GM21619 (cell line): Measurements from ENCODE around the gene ATP9A.

Source experiments
- ATAC-seq: cut with Tn5 transposase; IDR thresholded peaks from one replicate; pipeline ENCODE4 v1.9.1; 2021; ENCODE audit not compliant: unreplicated experiment

Gene ATP9A

DNA sequence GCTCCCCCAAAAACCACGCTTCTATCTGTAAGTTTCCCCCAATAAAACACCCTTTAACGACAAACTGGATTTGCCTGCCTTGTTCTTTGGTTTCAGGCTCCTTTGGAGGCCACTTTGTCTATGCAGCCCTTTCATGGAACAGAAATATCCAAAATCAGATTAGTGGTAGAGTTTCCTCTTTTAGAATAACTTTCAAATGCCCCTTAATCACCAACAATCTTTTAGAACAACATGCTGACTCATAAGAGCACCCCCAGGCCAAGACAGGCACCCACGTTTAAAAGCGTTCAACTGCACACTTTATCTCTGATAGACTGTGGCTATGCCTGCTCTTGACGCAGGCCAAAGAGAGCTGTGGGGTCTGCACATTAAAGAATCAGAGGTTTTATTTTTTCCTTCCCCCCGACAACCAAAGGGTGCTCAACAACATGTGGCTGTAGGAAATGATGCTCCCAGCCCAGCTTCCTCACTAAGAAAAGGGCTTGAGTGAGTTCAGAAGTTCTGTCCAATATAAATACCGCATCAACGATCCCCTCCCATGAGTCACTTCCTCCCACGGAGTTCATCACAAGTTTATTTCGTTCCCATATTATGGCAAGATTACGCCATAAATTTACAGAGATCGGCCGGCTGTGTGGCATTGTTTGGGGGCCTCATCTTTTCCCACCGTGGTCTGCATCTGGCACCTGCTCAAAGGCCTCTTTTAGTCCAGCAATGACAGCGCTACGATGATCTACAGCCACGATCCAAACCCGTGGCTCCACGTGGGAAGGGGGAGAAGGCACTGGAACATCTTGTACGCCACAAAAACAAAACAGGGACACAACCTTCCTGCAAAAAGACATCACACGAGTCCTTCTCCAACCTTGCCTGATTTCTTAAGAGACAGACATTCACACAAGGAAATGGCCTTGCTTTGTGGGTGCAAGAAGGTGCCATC lies 136.9 kb downstream of the ATP9A start:
- no peak for ATAC-seq

DNA sequence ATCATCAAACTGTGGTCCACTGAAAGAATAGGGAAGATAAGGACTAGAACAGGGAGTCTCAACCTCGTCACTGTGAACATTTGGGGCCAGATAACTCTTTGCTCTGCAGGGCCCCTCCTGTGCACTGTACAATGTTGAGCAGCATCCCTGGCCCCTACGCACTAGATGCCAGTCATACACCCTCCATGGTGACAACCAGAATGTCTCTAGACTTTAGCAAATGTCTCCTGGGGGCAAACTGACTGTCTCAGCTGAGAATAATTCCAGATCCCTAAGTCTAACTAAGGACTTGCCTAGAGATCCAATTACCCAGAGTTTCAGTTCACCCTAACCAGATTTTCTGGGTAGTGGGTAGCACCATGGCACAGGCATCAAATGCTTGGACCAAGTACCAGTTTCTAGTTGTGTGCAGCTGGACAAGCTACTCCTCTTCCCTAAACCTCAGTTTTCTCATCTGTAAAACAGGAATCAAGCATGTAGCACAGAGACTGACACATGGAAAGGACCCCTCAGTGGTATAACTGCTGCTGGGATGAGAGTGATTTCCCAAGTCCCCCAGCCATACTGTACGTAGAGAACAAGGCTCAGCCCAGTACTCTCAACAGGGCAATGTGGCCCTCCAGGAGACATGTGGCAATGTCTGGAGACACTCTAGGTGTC lies 138.7 kb downstream of the ATP9A start:
- no peak for ATAC-seq

DNA sequence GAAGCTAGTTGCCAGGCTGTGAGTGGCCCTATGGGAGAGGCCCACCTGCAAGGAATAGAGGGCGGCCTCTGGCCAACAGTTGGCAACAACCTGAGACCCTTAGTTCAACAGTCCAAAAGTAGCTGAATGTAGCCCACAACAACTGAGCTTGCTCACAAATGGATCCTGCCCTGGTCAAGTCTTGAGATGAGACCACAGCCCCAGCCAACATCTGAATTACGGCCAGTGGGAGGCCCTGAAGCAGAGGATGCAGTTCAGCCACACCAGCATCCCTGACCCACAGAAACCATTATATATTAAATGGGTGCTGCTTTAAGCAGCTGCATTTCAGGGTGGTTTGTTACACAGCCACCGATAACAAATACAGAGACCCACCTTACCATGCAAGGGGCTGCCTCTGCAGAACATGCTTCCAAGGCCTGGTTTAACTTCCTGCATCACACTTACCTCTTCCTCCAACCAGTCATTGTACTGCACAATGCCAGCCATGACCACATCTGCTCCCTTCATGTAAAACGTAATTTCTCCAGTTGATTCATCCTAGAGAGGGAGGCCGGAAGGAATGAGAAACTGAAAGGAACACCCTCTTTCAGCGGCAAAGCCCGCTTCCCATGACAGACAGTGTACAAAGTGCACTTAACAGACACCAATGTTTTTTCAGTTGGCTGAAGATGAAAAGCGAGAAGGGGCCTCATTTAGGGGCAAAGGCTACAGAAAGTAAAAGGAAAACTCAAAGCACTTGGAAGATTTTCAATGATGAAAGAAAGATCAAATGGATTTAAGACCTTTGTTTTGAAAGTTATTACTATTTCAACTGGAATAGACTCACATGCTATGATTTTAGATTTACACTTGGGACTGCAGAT lies 139.4 kb downstream of the ATP9A start:
- ATAC-seq: no peak

DNA sequence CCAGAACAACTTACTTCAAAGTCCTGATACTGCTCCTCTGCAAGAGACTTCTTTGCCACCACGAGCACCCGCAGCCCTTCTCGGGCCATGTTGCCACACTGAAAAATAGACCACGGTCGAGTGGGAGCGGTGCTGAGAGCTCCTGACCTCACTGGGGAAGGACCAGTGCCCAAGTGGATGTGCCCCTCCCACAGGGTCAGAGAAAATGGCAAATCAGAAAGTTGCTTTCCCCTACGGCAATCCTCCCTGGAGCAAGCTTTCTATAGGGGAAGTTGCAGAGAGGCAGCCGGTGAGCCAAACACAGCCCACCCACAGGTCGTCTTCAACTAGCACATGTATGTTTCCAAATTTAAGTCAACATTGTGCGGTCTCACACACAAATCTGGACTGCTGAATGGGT lies 140.6 kb downstream of the ATP9A start:
- ATAC-seq: no peak

DNA sequence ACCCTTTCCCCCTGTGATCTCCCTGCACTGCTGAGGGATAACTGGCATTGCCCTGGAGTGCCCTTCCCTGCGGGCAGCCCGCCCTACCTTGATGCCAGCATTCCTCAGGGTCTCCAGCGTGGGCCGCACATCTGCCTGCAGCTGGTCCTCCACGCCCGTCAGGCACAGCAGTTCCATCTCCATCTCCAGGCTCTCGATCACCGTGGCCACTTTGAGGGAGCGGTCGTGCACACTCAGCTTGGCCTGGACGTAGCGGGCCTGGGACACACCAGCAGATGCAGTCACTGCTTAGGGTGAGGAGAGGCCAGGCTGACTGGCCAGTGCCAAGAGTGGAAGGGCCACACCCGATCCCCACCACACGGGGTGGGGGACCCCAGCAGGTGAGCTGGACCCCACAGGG lies 143.1 kb downstream of the ATP9A start:
- ATAC-seq: no peak

DNA sequence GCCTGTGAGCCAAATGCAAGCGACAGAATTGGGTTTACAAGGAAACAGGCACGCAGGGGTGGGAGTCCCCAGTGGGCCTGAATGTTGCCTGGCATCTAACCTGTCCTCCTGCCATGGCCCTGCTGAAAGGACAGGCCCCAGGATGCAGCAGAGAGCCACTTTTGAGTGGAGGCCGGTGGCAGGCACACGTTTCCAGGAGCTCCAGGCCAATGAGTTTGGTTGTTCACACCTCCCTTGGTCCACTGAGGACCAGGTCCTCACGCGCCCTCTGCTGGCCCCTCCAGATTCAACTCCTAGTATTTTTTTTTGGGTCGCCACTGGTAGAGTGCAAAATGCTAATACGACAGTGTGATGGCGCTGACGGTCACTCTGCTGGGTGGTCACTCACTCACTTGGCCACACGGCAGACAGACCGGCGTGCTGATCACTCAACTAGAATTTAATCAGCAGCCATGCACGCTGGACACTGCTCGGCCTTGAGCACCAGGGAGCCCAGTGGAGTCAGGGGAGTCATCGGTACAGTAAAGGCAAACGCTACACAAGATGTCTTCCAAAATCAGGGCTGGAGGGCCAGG lies 143.9 kb downstream of the ATP9A start:
- ATAC-seq: peak; percentile 61

DNA sequence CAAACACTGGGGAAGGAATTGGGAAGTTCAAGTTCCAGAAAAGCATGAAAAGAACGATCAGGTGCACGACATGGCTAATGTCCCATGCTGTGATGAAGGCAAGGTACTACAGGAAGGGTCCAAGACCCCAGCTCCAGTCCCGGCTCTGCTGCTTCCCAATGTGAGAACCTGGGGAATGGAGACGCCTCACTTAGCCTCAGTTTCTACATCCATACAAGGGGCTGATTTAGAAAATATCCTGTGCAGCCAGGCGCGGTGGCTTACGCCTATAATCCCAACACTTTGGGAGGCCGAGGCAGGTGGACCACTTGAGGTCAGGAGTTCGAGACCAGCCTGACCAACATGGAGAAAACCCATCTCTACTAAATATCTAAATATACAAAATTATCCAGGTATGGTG lies 144.9 kb downstream of the ATP9A start:
- ATAC-seq: no peak

DNA sequence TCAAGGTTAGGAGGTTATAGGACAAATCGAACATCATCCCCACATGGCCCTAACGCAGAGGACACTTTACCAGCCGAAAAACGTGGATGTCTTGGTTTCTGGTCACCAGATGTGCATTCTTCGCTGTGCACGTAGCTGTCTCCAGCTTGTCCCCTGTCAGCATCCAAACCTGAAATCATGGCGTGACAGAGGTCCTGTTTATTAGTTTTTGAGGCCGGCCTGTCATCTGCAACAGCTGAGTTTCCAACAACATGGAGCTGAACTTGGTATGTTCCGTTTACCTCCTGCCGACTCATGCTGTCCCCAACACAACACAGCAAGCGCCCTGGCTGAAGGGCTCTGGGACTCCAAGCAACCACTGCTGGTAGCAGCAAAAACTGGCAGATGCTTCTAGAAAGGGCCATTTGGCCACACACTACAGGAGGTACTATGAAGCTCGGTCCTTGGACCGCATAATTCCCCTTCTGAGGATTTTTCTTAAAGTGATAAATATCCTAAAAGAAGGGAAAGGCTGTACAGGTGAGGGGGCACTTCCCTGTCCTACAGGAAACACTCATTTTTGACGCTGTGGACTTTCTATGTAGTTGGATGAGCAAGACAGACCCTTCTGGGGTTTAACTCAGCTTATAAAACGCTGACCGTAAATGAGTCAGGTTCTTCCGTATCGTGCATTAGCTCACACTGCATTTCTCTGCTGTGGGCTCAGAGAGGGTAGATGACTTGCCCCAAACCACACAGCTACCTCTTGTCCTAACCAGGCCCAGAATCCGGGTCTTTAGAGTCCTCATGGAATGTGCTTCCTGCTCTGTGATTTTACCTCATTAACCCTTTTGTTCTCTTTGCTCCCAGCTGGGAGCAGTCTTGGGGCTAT lies 146.0 kb downstream of the ATP9A start:
- no peak for ATAC-seq

DNA sequence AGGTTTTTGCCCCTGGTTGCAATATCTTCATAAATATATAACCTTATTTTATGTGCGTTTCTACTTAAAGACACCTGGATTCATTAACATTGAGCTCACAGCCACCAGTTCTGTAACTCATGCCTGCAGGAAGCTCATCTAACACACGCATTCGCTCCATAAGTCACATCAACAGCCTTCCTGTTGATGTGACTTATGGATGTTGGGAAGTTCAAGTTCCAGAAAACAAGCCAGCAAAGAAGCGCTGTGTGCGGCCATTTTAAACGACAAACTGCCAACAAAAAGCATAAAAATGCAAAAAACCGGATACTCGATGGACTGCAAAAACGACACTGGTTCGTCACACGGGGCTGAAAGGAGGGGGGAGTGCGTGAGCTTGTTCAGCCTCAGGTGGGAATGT lies 147.8 kb downstream of the ATP9A start:
- ATAC-seq: no peak

DNA sequence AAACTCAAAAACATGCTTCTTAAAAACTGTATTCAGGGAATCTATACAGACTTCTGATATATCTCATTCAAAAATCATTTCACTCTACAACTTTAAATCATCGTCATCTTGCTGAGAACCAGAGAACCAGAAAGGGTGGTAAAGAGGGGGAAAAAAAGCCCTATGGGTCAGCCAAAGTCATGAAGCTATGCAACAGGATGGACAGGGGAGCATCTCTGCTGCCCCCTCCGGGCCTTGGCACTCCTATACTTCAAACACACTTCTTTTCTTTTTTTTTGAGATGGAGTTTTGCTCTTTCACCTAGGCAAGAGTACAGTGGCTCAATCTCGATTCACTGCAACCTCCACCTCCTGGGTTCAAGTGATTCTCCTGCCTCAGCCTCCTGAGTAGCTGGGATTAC lies 152.1 kb downstream of the ATP9A start:
- ATAC-seq: no peak

DNA sequence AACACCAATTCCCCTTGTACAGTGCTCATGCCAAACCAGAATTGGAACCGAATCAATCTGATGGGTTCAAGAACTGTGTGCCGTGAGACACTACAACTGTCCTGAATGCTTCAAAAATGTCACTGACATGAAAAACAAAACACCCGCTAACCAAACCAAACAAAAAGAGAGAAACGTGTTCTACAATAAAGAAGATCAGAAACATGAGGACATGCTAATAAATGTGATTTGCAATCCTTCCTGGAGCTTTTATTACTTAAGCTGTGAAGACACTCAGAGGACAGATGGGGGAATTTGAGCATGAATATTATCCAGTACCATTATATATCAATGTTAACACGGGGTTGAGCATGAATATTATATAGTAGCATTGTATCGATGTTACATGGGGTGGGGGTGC lies 153.5 kb downstream of the ATP9A start:
- no peak for ATAC-seq

DNA sequence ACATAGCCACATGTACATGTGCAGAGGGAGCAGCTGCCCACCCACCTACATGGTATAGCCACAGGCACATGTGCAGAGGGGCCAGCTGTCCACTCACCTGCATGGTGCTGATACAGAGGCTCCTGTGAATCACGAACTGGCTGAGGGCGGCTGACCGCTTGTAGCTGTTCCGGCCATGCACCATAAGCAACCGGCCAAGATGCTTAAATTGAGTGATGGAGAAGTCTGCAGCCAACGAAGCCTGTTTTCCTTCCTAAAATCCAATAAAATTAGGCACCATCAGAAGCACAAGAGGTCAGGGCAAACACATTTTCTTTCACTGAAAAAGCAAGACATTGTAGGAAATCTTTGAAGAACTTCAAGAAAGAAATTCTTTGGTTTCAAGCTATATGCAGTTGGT lies 154.6 kb downstream of the ATP9A start:
- no peak for ATAC-seq

DNA sequence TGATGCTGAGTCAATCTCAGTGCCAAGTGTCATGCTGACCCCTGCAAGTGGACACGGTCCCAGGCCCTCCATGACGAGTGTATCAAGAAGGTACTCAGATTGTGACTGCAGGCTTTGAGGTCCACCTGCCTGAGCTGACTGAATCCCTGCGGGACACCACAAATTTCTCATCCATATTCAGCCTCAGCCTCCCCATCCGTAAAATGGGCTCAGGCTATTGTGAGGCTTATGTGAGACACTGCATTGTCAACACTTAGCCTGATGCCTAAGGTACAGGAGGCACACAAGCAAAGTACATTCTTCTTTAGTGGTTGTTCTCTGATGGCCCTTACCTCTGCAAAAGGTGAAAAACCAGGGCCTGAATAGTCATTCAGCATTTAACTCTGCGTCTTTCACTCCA lies 155.3 kb downstream of the ATP9A start:
- ATAC-seq: no peak

DNA sequence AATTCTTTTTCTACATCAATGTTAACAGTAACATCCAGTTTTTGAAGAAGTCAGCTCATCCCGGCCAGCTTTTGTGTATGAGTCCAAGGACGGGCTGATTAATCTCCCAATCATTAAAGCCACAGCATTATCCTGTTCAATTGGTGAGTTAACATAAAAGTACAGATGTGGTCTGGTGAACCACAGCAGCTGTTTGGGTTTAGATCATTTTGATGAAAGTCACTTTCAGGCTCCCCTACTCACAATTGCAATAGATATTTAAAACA lies 156.6 kb downstream of the ATP9A start:
- no peak for ATAC-seq

DNA sequence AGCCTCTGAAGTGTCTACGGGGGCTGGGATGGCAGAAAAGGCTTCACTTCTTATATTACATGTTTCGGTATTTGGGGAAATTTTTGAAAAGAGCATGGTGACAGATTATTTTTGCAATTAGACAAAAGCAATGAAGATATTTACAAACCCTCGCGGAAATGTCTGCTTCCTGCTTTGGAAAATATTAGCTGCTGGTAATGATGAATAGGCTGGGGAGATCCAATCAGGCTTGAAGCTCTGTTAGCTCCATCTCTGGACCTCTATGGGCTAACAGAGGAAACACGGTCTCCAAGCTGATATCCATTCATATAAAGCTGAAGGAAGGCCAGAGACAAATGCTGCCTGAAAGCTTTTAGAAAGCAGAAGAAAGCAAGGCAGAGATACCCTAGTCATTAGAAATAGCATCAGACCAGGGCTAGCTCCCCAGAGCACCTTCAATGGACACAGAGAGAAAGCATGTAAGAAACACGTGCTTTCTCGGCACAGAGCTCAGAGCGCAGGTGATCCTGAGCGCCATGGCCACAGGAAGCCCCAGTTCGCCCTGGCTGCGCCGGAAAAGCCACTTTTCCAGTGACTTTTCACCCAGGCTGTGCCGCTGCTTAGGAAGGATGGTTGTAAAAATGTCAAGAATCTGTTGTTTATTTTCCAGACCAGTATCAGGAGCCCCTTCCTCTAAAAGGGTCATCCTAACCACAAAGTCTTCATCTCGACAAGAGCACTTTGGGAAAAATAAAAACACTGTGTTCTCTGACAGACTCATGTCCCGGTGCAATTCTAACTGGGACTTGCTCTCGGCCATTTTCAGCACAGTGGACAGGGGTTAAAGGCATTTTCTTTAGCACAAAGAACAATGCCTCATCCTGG lies 157.2 kb downstream of the ATP9A start:
- no peak for ATAC-seq

DNA sequence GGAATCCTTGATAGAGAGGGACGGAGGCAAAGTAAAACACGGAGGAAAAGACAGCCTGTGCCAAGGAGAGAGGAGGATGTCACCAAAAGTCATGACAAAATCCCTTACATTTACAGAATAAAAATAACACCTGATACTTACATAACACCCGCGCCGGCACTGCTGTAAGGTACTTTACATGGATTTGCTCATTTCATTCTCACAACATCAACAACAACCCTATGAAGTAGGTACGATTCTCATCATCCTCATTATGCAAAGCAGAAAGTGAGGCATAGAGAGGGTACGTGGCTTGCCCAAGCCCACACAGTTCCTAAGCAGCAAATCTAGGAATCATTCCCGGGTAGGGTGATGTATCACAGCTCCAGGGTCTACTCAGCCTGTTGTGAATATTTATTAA lies 158.1 kb downstream of the ATP9A start:
- no peak for ATAC-seq

DNA sequence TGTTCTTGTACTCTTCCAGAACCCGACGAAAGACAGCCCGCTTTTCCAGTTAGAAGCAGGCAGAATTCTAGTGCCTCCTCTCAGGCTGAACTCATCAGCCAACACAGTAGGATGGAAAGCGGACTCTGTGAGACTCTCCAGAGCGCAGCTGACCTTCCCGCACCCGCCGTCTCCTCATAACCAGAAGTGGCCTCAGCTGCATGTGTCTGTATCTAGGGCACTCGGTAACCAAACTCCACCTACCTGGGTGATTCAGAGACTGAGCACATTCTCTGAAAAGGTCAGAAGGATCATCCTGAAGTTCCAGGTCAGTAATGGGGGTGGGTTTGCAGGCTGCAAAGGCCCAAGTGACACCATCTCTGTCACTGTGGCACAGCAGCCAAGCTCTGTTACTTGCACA lies 158.9 kb downstream of the ATP9A start:
- ATAC-seq: no peak

DNA sequence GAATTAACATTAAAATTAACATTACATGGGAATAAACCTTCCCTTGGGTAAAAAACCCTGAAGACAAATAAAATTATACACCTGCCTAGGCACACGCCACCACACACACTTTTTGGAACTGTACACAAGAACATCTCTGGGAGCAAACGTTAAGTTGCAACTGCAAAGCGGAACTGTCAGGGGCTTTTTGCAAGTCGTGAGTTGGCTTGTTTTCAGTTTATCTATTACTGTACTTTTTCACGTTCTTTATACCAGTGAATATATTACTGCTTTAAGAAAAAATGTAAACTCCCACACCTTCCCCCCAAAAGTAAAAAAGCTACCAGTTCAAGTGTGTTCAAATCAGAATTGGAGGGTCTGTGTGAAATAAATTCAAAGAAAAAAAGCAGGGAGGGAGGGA lies 160.1 kb downstream of the ATP9A start:
- ATAC-seq: no peak

DNA sequence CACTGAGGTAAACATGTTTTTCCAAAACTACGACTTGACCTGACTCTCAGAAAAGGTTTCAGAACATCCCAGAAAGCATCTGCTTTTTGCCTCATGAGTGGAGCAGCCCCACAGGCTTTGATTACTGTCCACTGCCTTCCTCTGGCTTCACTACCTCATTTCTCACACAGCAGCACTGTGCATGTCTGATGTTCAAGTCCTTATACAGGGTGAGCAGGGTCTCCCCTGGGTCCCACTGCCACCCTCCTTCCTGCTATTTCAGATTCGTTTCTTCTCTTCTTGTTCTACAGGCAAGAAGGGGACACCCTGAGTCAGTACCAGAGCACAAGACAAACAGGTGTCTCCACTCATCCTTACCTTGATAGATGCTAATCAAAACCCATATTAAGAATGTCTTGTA lies 161.0 kb downstream of the ATP9A start:
- ATAC-seq: no peak

DNA sequence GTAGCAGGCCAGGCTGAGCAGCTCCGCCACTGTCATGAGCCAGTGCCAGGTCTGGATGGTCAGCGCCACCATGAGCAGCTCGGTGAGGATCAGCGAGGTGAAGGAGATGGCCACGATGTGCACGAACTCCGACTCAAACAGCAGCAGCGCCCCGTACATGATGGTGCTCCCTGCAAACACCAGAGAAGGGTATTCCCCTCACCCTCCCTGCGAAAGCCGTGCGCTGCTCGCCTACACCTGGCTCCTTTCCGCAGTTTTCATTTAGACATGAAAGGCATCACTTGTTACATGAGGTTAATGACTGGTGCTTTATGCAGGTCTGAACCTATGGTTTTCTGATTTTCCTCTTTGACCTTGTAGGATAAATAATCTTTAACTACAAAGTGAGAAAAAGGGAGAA lies 163.3 kb downstream of the ATP9A start:
- no peak for ATAC-seq
